Vagina (tissue), 2 donors: ENCODE results near the gene ADAMTS9. TPM values are rescaled to one million over a fixed set of nuclear protein-coding genes. Genes with fewer than 3 reads are reported as not detected.

Source experiments
- DNase-seq, 2 donors: peaks; one replicate each; pipeline ENCODE4 v3.0.0-alpha.2; 2017; ENCODE audit errors: extremely low spot score in 2 of 2
- H3K27ac ChIP-seq: fragments of 200-600 bp; sonication (generic); one replicate; pipeline ENCODE4 v1.5.1; 2019
- H3K27me3 ChIP-seq: fragments of 200-600 bp; sonication (generic); one replicate; pipeline ENCODE4 v1.5.1; 2019
- H3K36me3 ChIP-seq, 2 donors: fragments of 200-600 bp; sonication (generic); one replicate each; pipeline ENCODE4 v1.5.1; 2017 to 2019
- H3K4me1 ChIP-seq: fragments of 200-600 bp; sonication (generic); one replicate; pipeline ENCODE4 v1.5.1; 2019
- H3K4me3 ChIP-seq, 2 donors: fragments of 200-600 bp; sonication (generic); 1 replicate in 1 of 2; 2 replicates in 1 of 2; pipeline ENCODE4 v1.5.1; 2016 to 2019
- H3K9me3 ChIP-seq: fragments of 200-600 bp; sonication (generic); one replicate; pipeline ENCODE4 v1.5.1; 2019
- CTCF ChIP-seq, 3 experiments: fragments of 450-650 bp in 2 of 3; fragments of 200-600 bp in 1 of 3; sonication (generic) in 1 of 3; IDR thresholded peaks; one replicate each; pipeline ENCODE4 v1.5.1; 2017 to 2019; ENCODE audit warnings: antibody characterized with exemption in 3 of 3, mild to moderate bottlenecking in 2 of 3, moderate library complexity in 2 of 3
- POLR2A ChIP-seq, 2 donors: fragments of 450-650 bp; IDR thresholded peaks; one replicate each; pipeline ENCODE4 v1.6.1; 2017; ENCODE audit warnings: antibody characterized with exemption in 2 of 2, mild to moderate bottlenecking in 2 of 2, moderate library complexity in 2 of 2
- POLR2AphosphoS5 ChIP-seq, 2 donors: sonication (generic); formaldehyde crosslinking; IDR thresholded peaks; one replicate each; pipeline ENCODE4 v1.9.0; 2017; ENCODE audit warnings: antibody characterized with exemption in 2 of 2, mild to moderate bottlenecking in 2 of 2, low read depth in 1 of 2; ENCODE audit not compliant: insufficient read depth in 1 of 2
- intact Hi-C: fragments of 100-400 bp; cut with DNase I; formaldehyde crosslinking; loops from one replicate; pipeline ENCODE4 v1.15.1; 2023
- total RNA-seq: library from RNA; depleted of rRNA; stranded (reverse); fragments of >200 nt; gene quantifications from one replicate; pipeline ENCODE4 v1.2.3, GENCODE V29; 2016

The ADAMTS9 gene
- total RNA-seq, 1 donor from 2014 or later = 118 TPM

DNA sequence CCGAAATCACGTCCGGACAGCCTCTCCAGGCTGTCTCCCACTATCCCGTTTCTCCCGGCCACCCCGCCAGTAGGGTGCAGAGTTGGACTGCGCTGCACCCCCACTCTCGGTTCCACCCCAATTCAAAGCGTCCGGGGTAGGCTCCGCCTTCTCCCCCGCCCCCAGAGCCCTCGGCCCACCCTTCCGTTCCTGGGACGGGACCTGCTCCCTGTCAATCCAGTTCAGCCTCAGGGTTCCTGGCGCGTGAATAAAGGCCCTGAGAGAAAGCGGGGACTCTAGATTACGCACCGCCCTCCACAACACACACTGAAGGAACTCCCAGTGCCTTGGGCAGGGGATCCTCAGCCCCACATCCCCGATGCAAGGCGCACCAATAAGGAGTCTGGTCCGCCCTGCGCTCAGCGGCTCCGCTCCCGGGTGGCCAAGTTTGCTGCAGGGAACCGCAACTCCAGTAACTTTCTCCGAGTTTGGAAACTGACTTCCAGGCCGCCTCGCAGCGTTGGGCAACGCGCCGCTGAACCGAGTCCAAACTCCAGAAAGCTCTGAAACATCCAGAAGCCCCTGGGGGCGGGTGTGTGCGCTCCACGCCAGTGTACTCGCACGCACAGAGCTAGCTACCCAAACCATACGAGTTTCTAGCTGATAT lies 1.9 kb downstream of the ADAMTS9 start:
- peaks cover 23% of the 10 kb centered on the region for H3K4me1 ChIP-seq
- DNase-seq = peak in 1 of 2 donors; percentile 97
- H3K27me3 ChIP-seq = no peaks in the 10 kb centered on the region
- peak overlapping the region; percentile 62 to 77 for H3K4me3 ChIP-seq
- H3K27ac ChIP-seq = peak overlapping the region; percentile 97
- intact Hi-C loops = loop anchor here (2.0 to 10.0 kb wide), 3 partner anchors 73 to 261 kb away; no protein-coding TSS in a partner anchor
- H3K36me3 ChIP-seq = peaks cover 0 to 2% of the 10 kb centered on the region in 2 donors
- no peaks in the 10 kb centered on the region for H3K9me3 ChIP-seq
- peak in 1 of 3 experiments; percentile 65 for TF ChIP-seq CTCF (IDR thresholded peaks at IDR 0.05)
- TF ChIP-seq POLR2A (IDR thresholded peaks at IDR 0.05) = peak in 1 of 2 donors; percentile 71
- peak; percentile 87 to 96 for TF ChIP-seq POLR2AphosphoS5 (IDR thresholded peaks at IDR 0.05; ENCODE audit: insufficient read depth in 1 of 2, low read depth in 1 of 2)

DNA sequence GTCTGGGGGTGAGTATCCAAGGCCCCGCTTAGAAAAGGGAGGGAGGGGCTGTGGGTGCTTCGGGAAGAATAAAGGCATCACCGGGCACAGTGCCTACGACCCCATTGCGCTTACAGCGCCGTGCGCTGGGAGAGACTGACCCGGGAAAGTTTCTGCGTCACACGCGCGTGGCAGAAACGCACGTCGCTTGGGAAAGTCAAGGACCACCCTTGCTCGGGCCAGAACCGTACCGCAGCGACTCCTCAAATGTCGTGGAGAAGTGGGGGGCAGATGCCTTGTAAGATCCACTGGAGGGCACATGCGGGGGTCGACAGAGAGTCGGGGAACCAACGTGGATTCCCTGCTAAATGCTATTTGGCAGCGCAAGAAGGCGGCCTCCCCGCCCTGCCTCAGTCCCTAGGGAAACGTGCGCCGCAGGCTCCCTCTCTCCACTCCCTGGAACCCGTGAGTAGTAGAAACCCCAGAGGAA lies 2.4 kb downstream of the ADAMTS9 start:
- Histone ChIP-seq H3K27me3 (no peaks in the 10 kb centered on the region), H3K4me1 (peaks cover 17% of the 10 kb centered on the region), H3K4me3 (peak overlapping the region; percentile 62 to 77), H3K36me3 (peaks cover 0 to 8% of the 10 kb centered on the region in 2 donors), H3K9me3 (no peaks in the 10 kb centered on the region), H3K27ac (peak overlapping the region; percentile 97)
- no peak for DNase-seq
- intact Hi-C loops = loop anchor here (2.0 to 10.0 kb wide), 3 partner anchors 73 to 262 kb away; no protein-coding TSS in a partner anchor
- TF ChIP-seq POLR2AphosphoS5 (IDR thresholded peaks at IDR 0.05; ENCODE audit: insufficient read depth in 1 of 2, low read depth in 1 of 2) (no peak), POLR2A (IDR thresholded peaks at IDR 0.05) (no peak), CTCF (IDR thresholded peaks at IDR 0.05) (no peak)

DNA sequence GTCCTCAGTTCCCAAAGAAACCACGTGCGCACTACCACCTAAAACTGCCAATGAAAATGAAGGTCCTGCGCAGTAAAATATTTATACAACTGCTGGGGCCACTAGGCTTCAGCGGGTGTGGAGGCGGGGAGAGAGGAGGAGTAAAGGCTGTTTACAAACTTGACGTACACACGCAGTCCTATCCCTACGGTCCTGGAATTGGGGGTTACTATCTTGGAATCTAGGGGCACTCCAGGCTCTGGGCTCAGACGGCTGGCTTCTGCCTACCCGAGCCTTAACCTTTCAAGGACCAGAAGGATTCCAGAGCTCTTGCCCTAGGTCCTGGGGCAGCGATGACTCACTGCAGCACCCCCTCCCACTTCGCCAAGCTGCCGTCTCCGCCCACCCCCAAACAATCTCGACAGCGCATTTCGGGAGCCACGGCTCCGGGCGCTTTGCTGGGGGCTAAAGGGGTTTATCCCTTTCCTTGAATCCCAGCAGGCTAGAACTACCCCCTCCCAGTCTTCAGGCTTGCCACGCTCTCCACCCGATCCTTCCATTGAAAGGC lies 3.0 kb downstream of the ADAMTS9 start:
- peak overlapping the region; percentile 62 to 77 for H3K4me3 ChIP-seq
- peaks cover 12% of the 10 kb centered on the region for H3K4me1 ChIP-seq
- no peaks in the 10 kb centered on the region for H3K27me3 ChIP-seq
- DNase-seq = no peak
- peak overlapping the region; percentile 97 for H3K27ac ChIP-seq
- H3K9me3 ChIP-seq = no peaks in the 10 kb centered on the region
- intact Hi-C loops = loop anchor here (2.0 to 10.0 kb wide), 3 partner anchors 72 to 263 kb away; no protein-coding TSS in a partner anchor
- peak; percentile 3 to 80 for TF ChIP-seq POLR2AphosphoS5 (IDR thresholded peaks at IDR 0.05; ENCODE audit: insufficient read depth in 1 of 2, low read depth in 1 of 2)
- TF ChIP-seq POLR2A (IDR thresholded peaks at IDR 0.05) = no peak
- TF ChIP-seq CTCF (IDR thresholded peaks at IDR 0.05) = no peak
- H3K36me3 ChIP-seq = peaks cover 0 to 13% of the 10 kb centered on the region in 2 donors

DNA sequence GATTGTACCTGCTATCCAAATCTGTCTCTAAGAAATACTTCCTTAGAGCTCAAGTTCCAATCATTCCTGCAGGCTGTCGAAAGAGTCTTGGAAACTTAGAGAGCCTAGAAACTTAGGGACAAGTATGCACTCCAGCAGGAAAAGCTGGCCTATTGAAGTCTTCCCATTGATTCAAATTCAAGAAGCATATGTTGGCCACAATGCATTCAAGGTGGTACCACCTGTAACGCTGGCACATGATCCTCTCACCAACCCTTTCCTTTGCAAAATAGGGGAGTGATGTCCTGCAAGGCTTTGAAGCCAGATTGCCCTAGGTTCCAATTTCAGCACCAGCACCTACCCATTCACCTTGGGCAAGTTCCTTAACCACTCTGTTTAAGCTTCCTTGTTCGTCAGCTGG lies 6.0 kb downstream of the ADAMTS9 start:
- Histone ChIP-seq H3K9me3 (no peaks in the 10 kb centered on the region), H3K4me1 (peaks cover 4% of the 10 kb centered on the region), H3K27ac (no peak overlapping the region), H3K27me3 (no peaks in the 10 kb centered on the region), H3K36me3 (peaks cover 0 to 21% of the 10 kb centered on the region in 2 donors), H3K4me3 (no peak overlapping the region)
- intact Hi-C loops = loop anchor here (10.0 kb wide), 1 partner anchor 147 kb away; no protein-coding TSS in a partner anchor
- DNase-seq = no peak
- TF ChIP-seq POLR2A (IDR thresholded peaks at IDR 0.05) (no peak), CTCF (IDR thresholded peaks at IDR 0.05) (no peak), POLR2AphosphoS5 (IDR thresholded peaks at IDR 0.05; ENCODE audit: insufficient read depth in 1 of 2, low read depth in 1 of 2) (no peak)
